SU-DHL-6 (cell line): ENCODE results near the gene OR5J2.

ENCODE experiments used
- EZH2phosphoT487 ChIP-seq: fragments of 200-600 bp; sonication (generic), shearing (Covaris generic); conservative IDR thresholded peaks from 2 replicates; pipeline ENCODE4 v1.6.1; 2018; ENCODE audit warnings: mild to moderate bottlenecking, antibody characterized with exemption, low read length, moderate library complexity, mixed read lengths
- TF ChIP-seq, protein P1 (sequence below): fragments of 200-600 bp; sonication (generic); IDR thresholded peaks from one replicate; pipeline ENCODE4 v1.5.1; 2017; ENCODE audit warnings: antibody characterized with exemption, mild to moderate bottlenecking, low read length, moderate library complexity; ENCODE audit not compliant: insufficient read depth, poor library complexity, severe bottlenecking

DNA sequence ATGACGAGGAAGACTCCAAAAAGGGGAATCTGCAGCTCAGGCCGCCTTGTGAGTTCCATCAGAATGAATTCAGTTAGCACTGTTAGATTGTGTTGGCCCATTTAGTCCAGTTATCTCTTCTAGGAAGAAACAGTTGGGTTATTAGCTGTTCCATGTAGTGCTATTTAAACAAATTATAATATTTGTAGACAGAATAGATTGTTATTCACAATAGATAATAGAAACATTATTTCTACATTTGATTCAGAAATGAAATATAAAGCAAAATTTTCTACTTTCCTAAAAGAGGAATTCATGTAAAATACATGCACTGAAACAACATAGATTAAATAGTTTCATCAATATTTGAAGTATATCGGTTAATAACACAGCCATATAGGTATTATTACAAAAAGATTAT lies 16.2 kb upstream of the OR5J2 start, which contains the start of gene OR8K5:
- TF ChIP-seq, protein P1, sequence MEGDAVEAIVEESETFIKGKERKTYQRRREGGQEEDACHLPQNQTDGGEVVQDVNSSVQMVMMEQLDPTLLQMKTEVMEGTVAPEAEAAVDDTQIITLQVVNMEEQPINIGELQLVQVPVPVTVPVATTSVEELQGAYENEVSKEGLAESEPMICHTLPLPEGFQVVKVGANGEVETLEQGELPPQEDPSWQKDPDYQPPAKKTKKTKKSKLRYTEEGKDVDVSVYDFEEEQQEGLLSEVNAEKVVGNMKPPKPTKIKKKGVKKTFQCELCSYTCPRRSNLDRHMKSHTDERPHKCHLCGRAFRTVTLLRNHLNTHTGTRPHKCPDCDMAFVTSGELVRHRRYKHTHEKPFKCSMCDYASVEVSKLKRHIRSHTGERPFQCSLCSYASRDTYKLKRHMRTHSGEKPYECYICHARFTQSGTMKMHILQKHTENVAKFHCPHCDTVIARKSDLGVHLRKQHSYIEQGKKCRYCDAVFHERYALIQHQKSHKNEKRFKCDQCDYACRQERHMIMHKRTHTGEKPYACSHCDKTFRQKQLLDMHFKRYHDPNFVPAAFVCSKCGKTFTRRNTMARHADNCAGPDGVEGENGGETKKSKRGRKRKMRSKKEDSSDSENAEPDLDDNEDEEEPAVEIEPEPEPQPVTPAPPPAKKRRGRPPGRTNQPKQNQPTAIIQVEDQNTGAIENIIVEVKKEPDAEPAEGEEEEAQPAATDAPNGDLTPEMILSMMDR, result no peak
- no peak for TF ChIP-seq EZH2phosphoT487
